ENCODE results near the gene KRT76. TPM values are rescaled to one million over a fixed set of nuclear protein-coding genes. Genes with fewer than 3 reads are reported as not detected.

KRT76 gene
- total and polyA plus RNA-seq, 2 experiments from 2014 or later = not detected

DNA sequence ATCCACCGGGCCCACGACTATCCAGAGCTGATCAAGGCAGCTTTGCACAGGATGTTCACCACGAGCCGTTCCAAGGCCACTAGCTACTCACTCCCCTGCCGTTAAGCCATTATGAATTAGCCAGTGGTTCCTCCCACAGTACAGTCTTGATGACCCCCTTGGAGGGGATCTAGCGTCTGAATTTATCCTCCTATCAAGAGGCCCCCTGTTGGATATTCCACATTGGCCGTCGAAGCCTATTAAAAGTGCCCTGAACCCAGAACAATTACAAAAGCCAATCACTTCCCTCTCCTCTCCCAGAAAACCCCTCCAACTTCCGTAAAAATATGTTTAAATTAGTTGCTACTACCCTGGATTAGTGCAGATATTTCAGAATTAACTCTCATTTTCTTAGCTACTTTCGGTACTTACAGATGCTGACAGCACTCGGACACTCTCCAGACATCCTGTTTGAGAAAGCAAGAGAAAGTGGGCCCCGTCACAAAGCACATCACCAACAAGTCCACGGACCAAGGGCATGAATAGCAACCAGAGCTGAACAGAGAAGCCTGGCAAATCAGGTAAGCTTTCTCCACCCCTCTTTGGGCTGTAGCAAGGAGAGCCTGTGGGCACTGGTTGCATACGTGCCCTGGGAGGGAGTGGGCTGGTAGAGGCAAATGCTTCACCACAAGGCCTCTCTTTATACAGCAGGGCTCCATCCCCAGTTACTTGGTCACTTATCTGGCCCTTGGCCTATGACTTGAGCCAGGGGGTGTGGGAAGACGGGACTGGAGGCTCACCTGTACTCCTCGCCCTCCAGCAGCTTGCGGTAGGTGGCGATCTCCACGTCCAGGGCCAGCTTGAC is 13.5 kb upstream of the KRT76 start:
- peak overlapping the region; percentile 72; the same call in 1 of the 2 replicates for H2AFZ ChIP-seq
- no peak for TF ChIP-seq STAT1 (IDR thresholded peaks at IDR 0.05; ENCODE audit: unreplicated experiment)
- TF ChIP-seq EZH2phosphoT487 (IDR thresholded peaks at IDR 0.05; ENCODE audit: unreplicated experiment) = no peak
- TF ChIP-seq CTCF (conservative IDR thresholded peaks at IDR 0.05; ENCODE audit: low read depth in 2 of 2) = peak in 1 of 2 experiments; percentile 30; a peak in 1 of 4 replicates
- no peak for TF ChIP-seq NANOG (IDR thresholded peaks at IDR 0.05; ENCODE audit: borderline replicate concordance)

DNA sequence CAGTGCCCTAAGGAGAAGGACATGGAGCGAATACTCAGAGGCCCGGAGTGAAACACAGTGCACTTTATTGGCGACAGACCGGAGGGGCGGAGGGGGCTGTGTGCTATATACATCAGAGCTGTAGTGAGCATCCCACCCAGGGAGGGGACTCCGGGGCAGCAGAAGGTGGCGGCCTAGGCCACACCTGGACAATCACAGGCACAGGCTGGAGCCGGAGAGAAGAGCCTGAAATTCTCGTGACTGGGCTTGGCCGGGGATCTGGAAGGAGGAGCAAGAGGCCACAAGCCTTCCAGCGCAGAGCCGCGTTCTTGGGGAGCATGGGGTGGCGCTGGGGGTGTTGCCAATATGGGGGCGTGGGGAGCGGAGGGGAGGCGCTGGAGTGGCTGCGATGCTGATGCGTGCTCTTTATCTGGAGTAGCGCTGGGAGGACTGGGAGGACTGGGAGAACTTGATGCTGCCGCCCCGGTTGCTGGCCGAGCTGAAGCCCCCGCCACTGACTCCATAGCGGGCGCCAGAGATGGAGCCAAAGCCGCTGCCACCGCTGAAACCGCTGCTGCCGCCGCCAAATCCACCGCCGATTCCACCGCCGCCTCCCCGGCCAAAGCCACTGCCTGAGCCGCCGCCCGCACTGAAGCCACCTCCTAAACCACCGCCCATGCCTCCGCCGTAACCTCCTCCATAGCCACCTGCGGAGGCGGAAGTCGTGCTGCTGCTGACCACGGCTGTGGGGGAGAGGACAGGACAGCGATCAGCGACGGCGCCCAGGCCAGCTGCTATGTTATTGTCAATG is 12.7 kb upstream of the KRT76 start:
- Histone ChIP-seq H3K27ac (ENCODE audit: low read depth) (no peak overlapping the region), H3K4me3 (no peak overlapping the region), H3F3A (replicated peaks; ENCODE audit: low read depth) (no peaks in the 10 kb centered on the region), H2AFZ (peak overlapping the region; percentile 72; the same call in 1 of the 2 replicates), H3K27me3 (ENCODE audit: insufficient read depth) (no peaks in the 10 kb centered on the region), H3K9me2 (ENCODE audit: insufficient read depth) (peaks cover 7% of the 10 kb centered on the region), H3K4me2 (no peak overlapping the region), H3K4me1 (ENCODE audit: insufficient read depth) (no peaks in the 10 kb centered on the region), H4K20me1 (replicated peaks; ENCODE audit: insufficient read depth) (no peaks in the 10 kb centered on the region), H3K36me3 (ENCODE audit: insufficient read depth) (no peaks in the 10 kb centered on the region), H3K79me2 (replicated peaks; ENCODE audit: insufficient read depth) (no peaks in the 10 kb centered on the region)
- Mint-ChIP-seq H3K4me3 (peak overlapping the region; percentile 52), H3K27ac (no peak overlapping the region), H3K4me1 (peaks cover 5% of the 10 kb centered on the region), H3K27me3 (ENCODE audit: insufficient read depth, low read depth, poor library complexity) (peaks cover 13% of the 10 kb centered on the region), H3K36me3 (ENCODE audit: low read depth) (no peaks in the 10 kb centered on the region), H3K9me3 (no peaks in the 10 kb centered on the region)
- peak; percentile 22 for DNase-seq (ENCODE audit: low spot score)
- ATAC-seq = peak; percentile 84
- TF ChIP-seq, protein P1, sequence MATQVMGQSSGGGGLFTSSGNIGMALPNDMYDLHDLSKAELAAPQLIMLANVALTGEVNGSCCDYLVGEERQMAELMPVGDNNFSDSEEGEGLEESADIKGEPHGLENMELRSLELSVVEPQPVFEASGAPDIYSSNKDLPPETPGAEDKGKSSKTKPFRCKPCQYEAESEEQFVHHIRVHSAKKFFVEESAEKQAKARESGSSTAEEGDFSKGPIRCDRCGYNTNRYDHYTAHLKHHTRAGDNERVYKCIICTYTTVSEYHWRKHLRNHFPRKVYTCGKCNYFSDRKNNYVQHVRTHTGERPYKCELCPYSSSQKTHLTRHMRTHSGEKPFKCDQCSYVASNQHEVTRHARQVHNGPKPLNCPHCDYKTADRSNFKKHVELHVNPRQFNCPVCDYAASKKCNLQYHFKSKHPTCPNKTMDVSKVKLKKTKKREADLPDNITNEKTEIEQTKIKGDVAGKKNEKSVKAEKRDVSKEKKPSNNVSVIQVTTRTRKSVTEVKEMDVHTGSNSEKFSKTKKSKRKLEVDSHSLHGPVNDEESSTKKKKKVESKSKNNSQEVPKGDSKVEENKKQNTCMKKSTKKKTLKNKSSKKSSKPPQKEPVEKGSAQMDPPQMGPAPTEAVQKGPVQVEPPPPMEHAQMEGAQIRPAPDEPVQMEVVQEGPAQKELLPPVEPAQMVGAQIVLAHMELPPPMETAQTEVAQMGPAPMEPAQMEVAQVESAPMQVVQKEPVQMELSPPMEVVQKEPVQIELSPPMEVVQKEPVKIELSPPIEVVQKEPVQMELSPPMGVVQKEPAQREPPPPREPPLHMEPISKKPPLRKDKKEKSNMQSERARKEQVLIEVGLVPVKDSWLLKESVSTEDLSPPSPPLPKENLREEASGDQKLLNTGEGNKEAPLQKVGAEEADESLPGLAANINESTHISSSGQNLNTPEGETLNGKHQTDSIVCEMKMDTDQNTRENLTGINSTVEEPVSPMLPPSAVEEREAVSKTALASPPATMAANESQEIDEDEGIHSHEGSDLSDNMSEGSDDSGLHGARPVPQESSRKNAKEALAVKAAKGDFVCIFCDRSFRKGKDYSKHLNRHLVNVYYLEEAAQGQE (IDR thresholded peaks at IDR 0.05; ENCODE audit: unreplicated experiment) = no peak
- TF ChIP-seq EZH2phosphoT487 (IDR thresholded peaks at IDR 0.05; ENCODE audit: unreplicated experiment) (no peak), ZNF331 (CRISPR knock-in tag; IDR thresholded peaks at IDR 0.05; ENCODE audit: low read depth) (no peak), POLR2AphosphoS5 (IDR thresholded peaks at IDR 0.05; ENCODE audit: low read depth) (no peak)

More for the DNA sequence above, 13.5 kb upstream of the KRT76 start:
- Mint-ChIP-seq H3K27ac (no peak overlapping the region), H3K27me3 (ENCODE audit: insufficient read depth, low read depth, poor library complexity) (peaks cover 13% of the 10 kb centered on the region), H3K4me3 (peak overlapping the region; percentile 52), H3K9me3 (no peaks in the 10 kb centered on the region), H3K36me3 (ENCODE audit: low read depth) (no peaks in the 10 kb centered on the region), H3K4me1 (peaks cover 5% of the 10 kb centered on the region)
- no peak overlapping the region for H3K27ac ChIP-seq (ENCODE audit: low read depth)
- H3K4me2 ChIP-seq = no peak overlapping the region
- no peaks in the 10 kb centered on the region for H4K20me1 ChIP-seq (replicated peaks; ENCODE audit: insufficient read depth)
- H3K79me2 ChIP-seq (replicated peaks; ENCODE audit: insufficient read depth) = no peaks in the 10 kb centered on the region
- H3K27me3 ChIP-seq (ENCODE audit: insufficient read depth) = no peaks in the 10 kb centered on the region
- H3K4me1 ChIP-seq (ENCODE audit: insufficient read depth) = no peaks in the 10 kb centered on the region
- H3F3A ChIP-seq (replicated peaks; ENCODE audit: low read depth) = no peaks in the 10 kb centered on the region
- H3K4me3 ChIP-seq = no peak overlapping the region
- H3K9me2 ChIP-seq (ENCODE audit: insufficient read depth) = peaks cover 7% of the 10 kb centered on the region
- no peak for DNase-seq (ENCODE audit: low spot score)
- no peaks in the 10 kb centered on the region for H3K36me3 ChIP-seq (ENCODE audit: insufficient read depth)
- no peak for ATAC-seq

Data from GM23338 (cell line).